HEK293 (cell line): ENCODE results near the gene RTCB.
A peak's percentile ranks its signal among the peaks of the same experiment; 100 is the strongest.

Experiments used
- CTCF ChIA-PET: fragments of 350-600 bp; formaldehyde crosslinking; extraction: SDS; loops from one replicate; lab custom pipeline; 2021; ENCODE audit warnings: antibody characterized with exemption; lab: Yijun Ruan, JAX
- POLR2A ChIA-PET: fragments of 300-600 bp; formaldehyde crosslinking; extraction: SDS; loops from one replicate; lab custom pipeline; 2020; ENCODE audit warnings: antibody characterized with exemption, inconsistent platforms; lab: Yijun Ruan, JAX
- H3K27ac ChIP-seq: fragments of 200-500 bp; sonication (Bioruptor generic); 2 replicates; pipeline ENCODE4 v1.5.1; 2014; ENCODE audit warnings: low read depth, low read length, control low read depth, inconsistent platforms; ENCODE audit errors: extremely low read depth
- H3K36me3 ChIP-seq, 2 experiments: fragments of 200-500 bp in 1 of 2; sonication (Bioruptor generic) in 1 of 2; 1 replicate in 1 of 2; 2 replicates in 1 of 2; pipeline ENCODE4 v1.5.1; 2014 to 2017; ENCODE audit warnings: inconsistent platforms in 2 of 2, low read length in 2 of 2; ENCODE audit not compliant: control insufficient read depth in 2 of 2, insufficient read depth in 1 of 2
- H3K4me1 ChIP-seq: fragments of 200-500 bp; sonication (Bioruptor generic); 2 replicates; pipeline ENCODE4 v1.5.1; 2014; ENCODE audit warnings: mild to moderate bottlenecking, low read length, inconsistent platforms; ENCODE audit not compliant: control insufficient read depth, insufficient read depth
- H3K4me3 ChIP-seq: 2 replicates; pipeline ENCODE4 v1.5.1; 2011; ENCODE audit warnings: low read depth, mild to moderate bottlenecking, control low read depth, low read length, moderate library complexity
- H3K9me3 ChIP-seq: fragments of 200-500 bp; sonication (Bioruptor generic); 2 replicates; pipeline ENCODE4 v1.5.1; 2014; ENCODE audit warnings: low read depth, low read length, inconsistent platforms; ENCODE audit not compliant: control insufficient read depth, insufficient read depth
- ATF2 ChIP-seq: fragments of 450-650 bp; formaldehyde crosslinking; IDR thresholded peaks from 2 replicates; pipeline ENCODE4 v1.5.1; 2016; ENCODE audit warnings: missing biosample characterization, missing genetic modification characterization, low read depth
- BCL11B ChIP-seq: fragments of 450-650 bp; formaldehyde crosslinking; IDR thresholded peaks from 2 replicates; pipeline ENCODE4 v1.5.1; 2016; ENCODE audit warnings: low read depth, missing biosample characterization, missing genetic modification characterization
- EGR2 ChIP-seq: fragments of 450-650 bp; formaldehyde crosslinking; IDR thresholded peaks from 2 replicates; pipeline ENCODE4 v1.5.1; 2016; ENCODE audit warnings: low read depth, missing biosample characterization, missing genetic modification characterization
- GLI4 ChIP-seq: fragments of 450-650 bp; formaldehyde crosslinking; IDR thresholded peaks from 2 replicates; pipeline ENCODE4 v1.5.1; 2016; ENCODE audit warnings: missing biosample characterization, missing genetic modification characterization
- OSR2 ChIP-seq: fragments of 450-650 bp; formaldehyde crosslinking; IDR thresholded peaks from 2 replicates; pipeline ENCODE4 v1.5.1; 2016; ENCODE audit warnings: missing biosample characterization, missing genetic modification characterization
- PRDM1 ChIP-seq: fragments of 450-650 bp; formaldehyde crosslinking; IDR thresholded peaks from 2 replicates; pipeline ENCODE4; 2016; ENCODE audit warnings: missing biosample characterization, missing genetic modification characterization
- TCF7L2 ChIP-seq: IDR thresholded peaks from 2 replicates; pipeline ENCODE4 v1.6.1; 2011; ENCODE audit warnings: low read depth, mild to moderate bottlenecking, inconsistent platforms, low read length, moderate library complexity, borderline replicate concordance
- ZBTB17 ChIP-seq: fragments of 450-650 bp; formaldehyde crosslinking; IDR thresholded peaks from 2 replicates; pipeline ENCODE4 v1.5.1; 2016; ENCODE audit warnings: missing biosample characterization, missing genetic modification characterization
- ZFP3 ChIP-seq: fragments of 450-650 bp; formaldehyde crosslinking; IDR thresholded peaks from 2 replicates; pipeline ENCODE4 v1.5.1; 2016; ENCODE audit warnings: low read depth, missing biosample characterization, missing genetic modification characterization
- ZIC2 ChIP-seq: fragments of 450-650 bp; formaldehyde crosslinking; IDR thresholded peaks from 2 replicates; pipeline ENCODE4 v1.5.1; 2016; ENCODE audit warnings: missing biosample characterization, missing genetic modification characterization
- ZNF341 ChIP-seq: fragments of 450-650 bp; formaldehyde crosslinking; IDR thresholded peaks from 2 replicates; pipeline ENCODE4; 2016; ENCODE audit warnings: low read depth, missing biosample characterization, missing genetic modification characterization
- ZNF548 ChIP-seq: fragments of 450-650 bp; formaldehyde crosslinking; IDR thresholded peaks from 2 replicates; pipeline ENCODE4 v1.5.1; 2016; ENCODE audit warnings: missing biosample characterization, missing genetic modification characterization
- ZNF571 ChIP-seq: fragments of 450-650 bp; formaldehyde crosslinking; IDR thresholded peaks from 2 replicates; pipeline ENCODE4 v1.5.0; 2017; ENCODE audit warnings: missing biosample characterization, missing genetic modification characterization
- ZNF785 ChIP-seq: fragments of 450-650 bp; formaldehyde crosslinking; IDR thresholded peaks from 2 replicates; pipeline ENCODE4 v1.5.1; 2016; ENCODE audit warnings: missing biosample characterization, missing genetic modification characterization
- ZNF792 ChIP-seq: fragments of 450-650 bp; formaldehyde crosslinking; IDR thresholded peaks from 2 replicates; pipeline ENCODE4 v1.5.1; 2016; ENCODE audit warnings: missing biosample characterization, missing genetic modification characterization
- TF ChIP-seq, protein P1 (sequence below): fragments of 450-650 bp; formaldehyde crosslinking; IDR thresholded peaks from 2 replicates; pipeline ENCODE4 v1.5.0; 2017; ENCODE audit warnings: missing biosample characterization, missing genetic modification characterization, borderline replicate concordance
- TF ChIP-seq, protein P2 (sequence below): fragments of 450-650 bp; formaldehyde crosslinking; IDR thresholded peaks from 2 replicates; pipeline ENCODE4 v1.5.1; 2016; ENCODE audit warnings: missing biosample characterization, missing genetic modification characterization
- TF ChIP-seq, protein P3 (sequence below): fragments of 450-650 bp; formaldehyde crosslinking; IDR thresholded peaks from 2 replicates; pipeline ENCODE4 v1.5.1; 2016; ENCODE audit warnings: missing biosample characterization, missing genetic modification characterization
- TF ChIP-seq, protein P4 (sequence below): fragments of 450-650 bp; formaldehyde crosslinking; IDR thresholded peaks from 2 replicates; pipeline ENCODE4 v1.5.1; 2017; ENCODE audit warnings: missing biosample characterization, missing genetic modification characterization

The RTCB gene

DNA sequence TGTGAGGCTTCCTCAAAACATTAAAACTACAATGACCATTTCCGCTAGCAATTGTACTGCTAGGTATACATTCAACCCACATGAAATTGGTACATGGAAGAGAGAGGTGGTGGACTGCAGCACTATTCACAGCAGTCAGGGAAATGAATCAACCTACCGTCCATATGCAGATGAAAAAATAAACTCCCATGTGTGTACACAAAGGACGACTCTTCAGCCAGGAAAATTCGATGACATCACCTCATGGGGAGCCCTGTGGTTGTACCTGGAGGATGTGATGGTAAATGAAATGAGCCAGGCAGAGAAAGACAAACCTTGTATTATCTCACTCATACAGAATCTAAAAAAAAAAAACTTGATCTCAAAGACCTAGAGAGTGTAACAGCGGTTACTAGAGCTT is 31.1 kb downstream of the RTCB start:
- Histone ChIP-seq H3K36me3 (peaks cover 0 to 8% of the 10 kb centered on the region in 2 experiments; a peak in 1 of 3 replicates), H3K27ac (no peak overlapping the region), H3K4me3 (no peak overlapping the region), H3K4me1 (no peaks in the 10 kb centered on the region; the same call in 1 of the 2 replicates), H3K9me3 (no peaks in the 10 kb centered on the region)
- no peak for TF ChIP-seq ZNF785 (tag by site-specific recombination)
- TF ChIP-seq, protein P1, sequence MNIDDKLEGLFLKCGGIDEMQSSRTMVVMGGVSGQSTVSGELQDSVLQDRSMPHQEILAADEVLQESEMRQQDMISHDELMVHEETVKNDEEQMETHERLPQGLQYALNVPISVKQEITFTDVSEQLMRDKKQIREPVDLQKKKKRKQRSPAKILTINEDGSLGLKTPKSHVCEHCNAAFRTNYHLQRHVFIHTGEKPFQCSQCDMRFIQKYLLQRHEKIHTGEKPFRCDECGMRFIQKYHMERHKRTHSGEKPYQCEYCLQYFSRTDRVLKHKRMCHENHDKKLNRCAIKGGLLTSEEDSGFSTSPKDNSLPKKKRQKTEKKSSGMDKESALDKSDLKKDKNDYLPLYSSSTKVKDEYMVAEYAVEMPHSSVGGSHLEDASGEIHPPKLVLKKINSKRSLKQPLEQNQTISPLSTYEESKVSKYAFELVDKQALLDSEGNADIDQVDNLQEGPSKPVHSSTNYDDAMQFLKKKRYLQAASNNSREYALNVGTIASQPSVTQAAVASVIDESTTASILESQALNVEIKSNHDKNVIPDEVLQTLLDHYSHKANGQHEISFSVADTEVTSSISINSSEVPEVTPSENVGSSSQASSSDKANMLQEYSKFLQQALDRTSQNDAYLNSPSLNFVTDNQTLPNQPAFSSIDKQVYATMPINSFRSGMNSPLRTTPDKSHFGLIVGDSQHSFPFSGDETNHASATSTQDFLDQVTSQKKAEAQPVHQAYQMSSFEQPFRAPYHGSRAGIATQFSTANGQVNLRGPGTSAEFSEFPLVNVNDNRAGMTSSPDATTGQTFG (tag by site-specific recombination) = no peak
- no peak for TF ChIP-seq PRDM1 (tag by site-specific recombination)
- no peak for TF ChIP-seq GLI4 (tag by site-specific recombination)
- no peak for TF ChIP-seq BCL11B (tag by site-specific recombination)
- TF ChIP-seq ZBTB17 (tag by site-specific recombination) = peak; percentile 63; the same call in 1 of the 2 replicates
- TF ChIP-seq ZNF792 (tag by site-specific recombination) = no peak
- TF ChIP-seq ATF2 (tag by site-specific recombination) = peak; percentile 66
- ChIA-PET CTCF (interaction anchor here (0.6 kb wide), 1 partner anchor 780 kb away, joined by 3 read pairs; no protein-coding TSS in a partner anchor), POLR2A (no interaction called here)

GRCh38 chr22:32378707-32379272 is 33.3 kb downstream of the RTCB start:
- Histone ChIP-seq H3K4me3 (no peak overlapping the region), H3K36me3 (no peaks in the 10 kb centered on the region), H3K27ac (no peak overlapping the region), H3K4me1 (no peaks in the 10 kb centered on the region; the same call in 1 of the 2 replicates), H3K9me3 (no peaks in the 10 kb centered on the region)
- ChIA-PET POLR2A (no interaction called here), CTCF (interaction anchor here (0.6 to 2.7 kb wide), 21 partner anchors 8 to 691 kb away, joined by 3 to 12 read pairs (median 4); no protein-coding TSS in a partner anchor)
- TF ChIP-seq TCF7L2 (no peak), ZNF571 (tag by site-specific recombination) (no peak), OSR2 (no peak), ZIC2 (tag by site-specific recombination) (0 out of 2 replicates have a peak, but pooled peaks have one; percentile 19), EGR2 (tag by site-specific recombination) (no peak), ZNF548 (no peak), ZFP3 (tag by site-specific recombination) (no peak), ZNF341 (tag by site-specific recombination) (no peak)
- TF ChIP-seq, protein P2, sequence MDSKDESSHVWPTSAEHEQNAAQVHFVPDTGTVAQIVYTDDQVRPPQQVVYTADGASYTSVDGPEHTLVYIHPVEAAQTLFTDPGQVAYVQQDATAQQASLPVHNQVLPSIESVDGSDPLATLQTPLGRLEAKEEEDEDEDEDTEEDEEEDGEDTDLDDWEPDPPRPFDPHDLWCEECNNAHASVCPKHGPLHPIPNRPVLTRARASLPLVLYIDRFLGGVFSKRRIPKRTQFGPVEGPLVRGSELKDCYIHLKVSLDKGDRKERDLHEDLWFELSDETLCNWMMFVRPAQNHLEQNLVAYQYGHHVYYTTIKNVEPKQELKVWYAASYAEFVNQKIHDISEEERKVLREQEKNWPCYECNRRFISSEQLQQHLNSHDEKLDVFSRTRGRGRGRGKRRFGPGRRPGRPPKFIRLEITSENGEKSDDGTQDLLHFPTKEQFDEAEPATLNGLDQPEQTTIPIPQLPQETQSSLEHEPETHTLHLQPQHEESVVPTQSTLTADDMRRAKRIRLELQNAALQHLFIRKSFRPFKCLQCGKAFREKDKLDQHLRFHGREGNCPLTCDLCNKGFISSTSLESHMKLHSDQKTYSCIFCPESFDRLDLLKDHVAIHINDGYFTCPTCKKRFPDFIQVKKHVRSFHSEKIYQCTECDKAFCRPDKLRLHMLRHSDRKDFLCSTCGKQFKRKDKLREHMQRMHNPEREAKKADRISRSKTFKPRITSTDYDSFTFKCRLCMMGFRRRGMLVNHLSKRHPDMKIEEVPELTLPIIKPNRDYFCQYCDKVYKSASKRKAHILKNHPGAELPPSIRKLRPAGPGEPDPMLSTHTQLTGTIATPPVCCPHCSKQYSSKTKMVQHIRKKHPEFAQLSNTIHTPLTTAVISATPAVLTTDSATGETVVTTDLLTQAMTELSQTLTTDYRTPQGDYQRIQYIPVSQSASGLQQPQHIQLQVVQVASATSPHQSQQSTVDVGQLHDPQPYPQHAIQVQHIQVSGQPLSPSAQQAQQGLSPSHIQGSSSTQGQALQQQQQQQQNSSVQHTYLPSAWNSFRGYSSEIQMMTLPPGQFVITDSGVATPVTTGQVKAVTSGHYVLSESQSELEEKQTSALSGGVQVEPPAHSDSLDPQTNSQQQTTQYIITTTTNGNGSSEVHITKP (tag by site-specific recombination) = peak; percentile 25; the same call in 1 of the 2 replicates
- TF ChIP-seq, protein P3, sequence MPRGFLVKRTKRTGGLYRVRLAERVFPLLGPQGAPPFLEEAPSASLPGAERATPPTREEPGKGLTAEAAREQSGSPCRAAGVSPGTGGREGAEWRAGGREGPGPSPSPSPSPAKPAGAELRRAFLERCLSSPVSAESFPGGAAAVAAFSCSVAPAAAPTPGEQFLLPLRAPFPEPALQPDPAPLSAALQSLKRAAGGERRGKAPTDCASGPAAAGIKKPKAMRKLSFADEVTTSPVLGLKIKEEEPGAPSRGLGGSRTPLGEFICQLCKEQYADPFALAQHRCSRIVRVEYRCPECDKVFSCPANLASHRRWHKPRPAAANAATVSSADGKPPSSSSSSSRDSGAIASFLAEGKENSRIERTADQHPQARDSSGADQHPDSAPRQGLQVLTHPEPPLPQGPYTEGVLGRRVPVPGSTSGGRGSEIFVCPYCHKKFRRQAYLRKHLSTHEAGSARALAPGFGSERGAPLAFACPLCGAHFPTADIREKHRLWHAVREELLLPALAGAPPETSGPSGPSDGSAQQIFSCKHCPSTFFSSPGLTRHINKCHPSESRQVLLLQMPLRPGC (tag by site-specific recombination) = no peak
- TF ChIP-seq, protein P4, sequence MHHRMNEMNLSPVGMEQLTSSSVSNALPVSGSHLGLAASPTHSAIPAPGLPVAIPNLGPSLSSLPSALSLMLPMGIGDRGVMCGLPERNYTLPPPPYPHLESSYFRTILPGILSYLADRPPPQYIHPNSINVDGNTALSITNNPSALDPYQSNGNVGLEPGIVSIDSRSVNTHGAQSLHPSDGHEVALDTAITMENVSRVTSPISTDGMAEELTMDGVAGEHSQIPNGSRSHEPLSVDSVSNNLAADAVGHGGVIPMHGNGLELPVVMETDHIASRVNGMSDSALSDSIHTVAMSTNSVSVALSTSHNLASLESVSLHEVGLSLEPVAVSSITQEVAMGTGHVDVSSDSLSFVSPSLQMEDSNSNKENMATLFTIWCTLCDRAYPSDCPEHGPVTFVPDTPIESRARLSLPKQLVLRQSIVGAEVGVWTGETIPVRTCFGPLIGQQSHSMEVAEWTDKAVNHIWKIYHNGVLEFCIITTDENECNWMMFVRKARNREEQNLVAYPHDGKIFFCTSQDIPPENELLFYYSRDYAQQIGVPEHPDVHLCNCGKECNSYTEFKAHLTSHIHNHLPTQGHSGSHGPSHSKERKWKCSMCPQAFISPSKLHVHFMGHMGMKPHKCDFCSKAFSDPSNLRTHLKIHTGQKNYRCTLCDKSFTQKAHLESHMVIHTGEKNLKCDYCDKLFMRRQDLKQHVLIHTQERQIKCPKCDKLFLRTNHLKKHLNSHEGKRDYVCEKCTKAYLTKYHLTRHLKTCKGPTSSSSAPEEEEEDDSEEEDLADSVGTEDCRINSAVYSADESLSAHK (tag by site-specific recombination) = no peak
